Stromal cell of bone marrow (primary cell): Measurements from ENCODE around the gene ELSPBP1.
"Not testable (repeated sequence)": the region's sequence is repeated elsewhere in the genome, so short reads cannot be mapped to it uniquely, and the experiment has no call there.

Experiments
- DNase-seq: peaks from one replicate; pipeline ENCODE4 v3.0.0-alpha.2; 2012; ENCODE audit warnings: low read depth

Gene ELSPBP1

DNA sequence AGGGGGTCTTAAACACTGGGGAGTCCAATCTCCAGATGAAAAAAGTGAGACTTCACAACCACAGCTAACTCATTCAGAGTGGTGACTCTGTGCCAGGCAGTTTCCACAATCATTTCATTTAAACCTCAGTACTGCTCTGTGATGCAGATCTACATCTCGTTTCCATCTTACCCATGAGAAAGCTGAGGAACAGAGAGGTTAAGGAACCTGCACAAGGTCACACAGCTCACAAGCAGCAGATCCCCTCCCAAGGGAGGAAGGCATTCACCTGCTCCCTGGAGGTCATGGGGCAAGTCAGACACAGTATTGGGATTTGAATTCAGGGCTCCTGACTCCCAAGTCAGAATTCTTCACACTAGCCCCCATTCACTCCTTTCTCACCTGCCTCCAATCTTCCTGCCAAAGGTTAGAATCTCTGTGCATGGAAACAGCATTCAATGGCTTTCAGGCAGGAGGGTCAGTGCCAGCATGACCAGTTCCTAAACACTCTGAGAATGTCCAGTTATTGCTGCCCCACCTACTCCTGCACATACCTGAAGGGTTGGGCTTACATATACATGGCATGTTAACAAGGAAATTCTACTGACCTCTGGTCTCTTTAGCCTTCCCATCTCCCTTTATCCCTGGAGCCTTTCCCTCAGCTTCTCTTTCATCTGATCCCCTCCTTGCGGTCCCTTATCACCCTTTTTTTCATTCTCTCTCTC is 47.6 kb downstream of the ELSPBP1 start:
- DNase-seq: no peak

DNA sequence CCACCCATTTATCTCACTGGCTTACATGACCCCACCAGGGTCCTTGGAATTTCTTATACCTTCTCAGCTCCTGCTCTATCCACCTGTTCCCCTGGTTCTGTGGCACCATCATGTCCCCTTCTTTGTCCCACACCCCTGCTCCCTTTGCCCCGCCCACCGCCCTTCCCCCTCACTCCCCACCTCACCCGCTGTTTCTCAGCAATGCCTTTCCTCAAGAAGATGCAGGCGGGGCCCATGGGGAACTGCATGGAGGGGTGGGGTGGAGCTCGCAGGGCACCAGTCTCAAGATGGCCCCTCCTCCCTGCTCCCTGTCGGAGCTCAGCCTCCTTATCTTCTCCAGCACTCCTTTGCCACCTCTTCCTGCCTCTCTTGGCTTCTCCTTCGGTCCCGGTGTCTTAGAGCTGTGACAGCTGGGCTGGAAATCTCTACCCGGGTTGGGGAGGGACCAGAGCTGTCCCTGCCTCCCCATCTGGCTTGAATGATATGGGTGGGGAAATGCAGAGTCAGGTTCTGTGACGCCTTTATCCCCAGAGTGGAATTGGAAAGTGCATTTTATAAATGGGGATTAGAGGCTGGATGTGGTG is 49.3 kb downstream of the ELSPBP1 start, which contains the start of gene CABP5:
Gene CABP5, minus strand, starts transcription at position 405 of the 584 bp plus-strand sequence. Its CDS starts 157 bp downstream, at position 248.
- no peak for DNase-seq

DNA sequence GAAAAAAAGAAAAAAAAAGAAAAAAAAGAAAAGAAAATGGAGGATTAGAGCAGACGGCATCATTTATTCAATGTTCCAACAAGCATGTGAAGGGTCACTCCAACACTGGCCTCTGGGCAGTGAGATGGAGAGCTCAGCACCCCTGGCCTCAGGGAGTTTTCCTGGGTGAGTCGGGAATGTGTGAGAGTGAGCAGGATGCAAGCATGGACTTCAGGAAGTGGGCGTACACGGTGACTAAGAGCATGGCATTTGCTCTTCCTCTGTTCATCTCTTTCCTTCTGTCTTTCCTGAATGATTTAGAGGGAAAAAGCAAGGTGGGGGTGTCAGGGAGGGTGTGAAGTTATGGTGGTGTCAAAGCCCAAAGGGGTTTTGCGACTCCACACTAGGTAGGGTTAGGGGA is 50.1 kb downstream of the ELSPBP1 start:
- DNase-seq: no peak

DNA sequence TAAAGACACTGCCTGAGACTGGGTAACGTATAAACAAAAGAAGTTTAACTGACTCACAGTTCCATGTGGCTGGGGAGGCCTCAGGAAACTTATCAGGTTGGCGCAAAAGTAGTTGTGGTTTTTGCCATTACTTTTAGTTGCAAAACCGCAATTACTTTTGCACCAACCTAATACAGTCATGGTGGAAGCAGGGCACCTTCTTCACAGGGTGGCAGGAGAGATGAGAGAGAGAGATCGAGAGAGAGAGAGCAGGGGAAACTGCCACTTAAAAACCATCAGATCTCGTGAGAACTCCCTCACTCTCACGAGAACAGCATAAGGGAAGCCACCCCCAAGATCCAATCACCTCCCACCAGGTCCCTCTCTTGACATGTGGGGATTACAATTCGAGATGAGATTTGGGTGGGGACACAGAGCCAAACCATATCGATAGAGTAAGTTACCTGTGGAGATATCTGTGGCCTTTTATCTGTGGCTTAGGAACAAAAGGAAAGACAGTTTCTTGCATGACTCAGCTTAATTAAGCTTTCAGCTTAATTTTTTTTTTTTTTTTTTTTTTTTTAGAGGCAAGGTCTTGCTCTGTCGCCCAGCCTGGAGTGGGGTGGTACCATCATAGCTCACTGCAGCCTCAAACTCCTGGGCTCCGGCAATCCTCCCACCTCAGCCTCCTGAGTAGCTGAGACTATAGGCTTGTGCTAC is 57.1 kb downstream of the ELSPBP1 start:
- DNase-seq: no peak

DNA sequence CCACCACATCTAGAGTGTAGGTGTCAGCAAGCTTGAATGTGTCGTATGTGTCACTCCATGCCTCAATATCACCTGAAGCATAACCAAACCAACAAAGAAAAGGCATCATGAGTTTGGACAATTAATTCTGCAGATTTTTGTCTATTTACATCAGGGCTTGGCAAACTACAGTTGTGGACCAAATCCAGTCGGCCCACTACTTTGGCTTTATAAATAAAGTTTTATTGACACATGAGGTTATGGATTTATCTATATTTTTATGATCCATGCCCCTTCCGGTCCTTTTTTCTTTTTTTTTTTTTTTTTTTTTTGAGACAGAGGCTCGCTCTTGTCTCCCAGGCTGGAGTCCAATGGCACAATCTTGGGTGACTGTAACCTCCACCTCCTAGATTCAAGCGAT is 58.6 kb downstream of the ELSPBP1 start:
- DNase-seq: no peak

DNA sequence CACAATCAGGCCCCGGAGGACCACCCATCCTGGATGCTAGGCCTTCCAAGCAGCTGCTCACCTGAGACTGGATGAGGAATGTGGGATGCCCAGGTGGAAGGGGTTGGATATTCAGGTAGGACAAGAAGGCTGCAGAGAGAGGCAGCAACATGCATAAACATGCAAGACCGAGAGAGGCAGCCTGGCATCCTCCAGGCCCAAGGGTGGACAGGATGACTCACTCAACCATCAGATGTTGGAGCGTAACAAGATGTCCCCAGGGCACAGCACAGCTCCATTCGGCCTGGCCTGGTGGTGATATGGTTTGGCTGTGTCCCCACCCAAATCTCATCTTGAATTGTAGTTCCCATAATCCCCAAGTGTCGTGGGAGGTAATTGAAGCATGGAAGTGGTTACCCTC is 59.4 kb downstream of the ELSPBP1 start:
- no peak for DNase-seq

DNA sequence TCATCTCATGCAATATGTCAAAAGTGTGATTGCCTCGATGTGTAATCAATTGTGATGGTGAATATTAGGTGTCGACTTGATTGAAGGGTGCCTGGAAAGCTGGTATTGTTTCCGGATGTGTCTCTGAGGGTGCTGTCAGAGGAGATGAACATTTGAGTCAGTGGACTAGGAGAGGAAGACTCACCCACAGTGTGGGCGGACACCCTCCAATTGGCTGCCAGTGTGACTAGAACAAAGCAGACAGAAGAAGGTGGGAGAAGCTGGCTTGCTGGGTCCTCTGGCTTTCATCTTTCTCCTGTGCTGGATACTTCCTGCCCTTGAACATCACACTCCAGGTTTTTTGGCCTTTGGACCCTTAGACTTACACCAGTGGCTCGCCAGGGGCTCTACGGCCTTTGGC is 64.9 kb downstream of the ELSPBP1 start:
- no peak for DNase-seq

DNA sequence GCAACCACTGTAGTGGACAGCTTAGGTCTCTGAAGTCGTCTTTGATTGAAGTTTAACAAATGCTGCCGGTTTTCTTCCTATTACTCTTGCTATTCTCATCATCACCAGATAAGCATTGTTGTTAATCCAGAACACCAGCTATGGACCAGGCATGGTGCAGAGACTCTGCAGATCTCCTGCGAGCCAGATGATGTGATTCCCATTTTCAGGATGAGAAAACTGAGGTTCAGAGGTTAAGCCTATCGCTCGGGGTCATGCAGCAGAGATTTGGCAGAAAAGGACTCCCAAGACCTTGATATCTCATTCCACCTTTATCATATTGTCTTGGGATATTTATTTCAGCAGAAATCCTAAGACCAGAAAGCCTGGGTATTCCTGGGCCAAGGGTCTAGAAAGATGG is 65.9 kb downstream of the ELSPBP1 start:
- DNase-seq: no peak

DNA sequence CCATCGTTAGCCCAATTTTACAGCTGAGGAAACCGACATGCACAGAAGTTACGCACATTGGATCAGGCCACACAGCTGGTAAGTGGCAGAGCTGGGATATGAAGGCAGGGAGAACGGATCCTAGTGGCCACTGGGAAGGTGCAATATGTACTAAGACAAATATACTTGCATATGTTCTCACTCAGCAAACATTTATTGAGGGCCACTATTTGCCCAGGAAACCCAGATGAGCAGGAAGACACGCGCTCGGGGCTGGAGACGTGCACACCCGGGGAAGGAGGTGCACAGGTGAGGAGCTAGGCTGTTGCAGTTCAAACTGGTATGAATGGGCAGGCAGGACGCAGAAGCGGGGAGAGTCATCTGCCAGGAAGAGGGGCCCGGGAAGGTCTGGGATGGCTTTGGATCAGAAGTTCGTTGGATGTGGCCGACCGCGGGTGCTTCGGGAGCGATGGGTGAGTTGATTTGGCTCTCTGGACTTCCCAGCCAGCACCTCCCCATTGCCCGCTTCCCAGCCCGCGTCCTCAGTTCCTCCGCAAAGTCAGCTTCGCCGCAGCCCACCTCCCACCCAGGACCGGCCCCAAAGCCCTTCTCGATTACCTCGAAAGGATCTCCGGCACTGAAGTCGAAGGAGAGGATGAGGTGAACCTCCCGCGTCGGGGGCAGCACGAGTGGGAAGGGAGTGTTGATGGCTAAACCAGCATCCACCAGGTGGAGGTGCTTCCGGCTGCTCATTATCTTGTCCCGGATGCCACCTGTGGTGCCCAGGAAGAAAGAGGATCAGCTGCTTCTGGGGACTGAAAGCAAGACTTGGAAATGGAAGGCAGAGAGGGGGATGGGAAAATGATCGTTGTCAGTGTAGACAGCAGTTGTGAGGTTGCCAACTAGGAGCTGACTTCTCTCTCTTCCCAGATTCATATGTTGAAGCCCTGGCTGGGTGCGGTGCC is 67.2 kb downstream of the ELSPBP1 start:
- DNase-seq: no peak

DNA sequence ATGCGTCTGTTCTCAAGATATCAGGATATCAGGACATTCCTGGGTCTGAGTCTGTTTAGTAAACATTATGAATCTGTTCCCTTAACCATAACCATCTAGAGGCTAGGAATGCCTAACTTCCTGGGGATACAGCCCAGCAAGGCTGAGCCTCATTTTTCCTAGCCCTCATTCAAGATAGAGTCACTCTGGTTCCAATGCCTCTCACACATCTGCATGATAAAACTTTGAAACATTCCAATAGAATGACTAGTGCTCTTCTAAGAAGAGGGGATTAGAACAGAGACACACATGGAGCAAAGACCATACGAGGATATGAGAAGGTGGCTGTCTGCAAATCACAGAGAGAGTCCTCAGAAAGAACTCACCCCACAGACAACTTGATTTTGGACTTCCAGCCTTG is 70.1 kb downstream of the ELSPBP1 start:
- DNase-seq: no peak

DNA sequence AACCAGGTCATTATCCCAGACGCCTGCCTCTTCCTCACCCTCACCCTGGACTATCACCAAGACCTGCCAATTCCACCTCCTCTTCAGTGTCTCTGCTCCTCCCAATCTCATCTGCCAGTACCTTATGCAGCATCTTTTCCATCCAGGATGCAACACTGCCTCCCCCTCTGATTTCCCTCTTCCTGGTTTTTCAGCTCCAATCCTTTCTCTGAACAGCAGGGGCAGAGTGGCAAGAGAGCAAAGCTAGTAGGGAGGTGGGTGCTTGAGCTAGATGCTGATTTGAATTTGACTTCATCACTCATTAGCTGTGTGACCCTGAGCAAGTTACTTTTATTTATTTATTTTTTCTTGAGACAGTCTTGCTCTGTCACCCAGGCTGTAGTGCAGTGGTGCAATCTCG is 75.0 kb downstream of the ELSPBP1 start:
- no peak for DNase-seq

DNA sequence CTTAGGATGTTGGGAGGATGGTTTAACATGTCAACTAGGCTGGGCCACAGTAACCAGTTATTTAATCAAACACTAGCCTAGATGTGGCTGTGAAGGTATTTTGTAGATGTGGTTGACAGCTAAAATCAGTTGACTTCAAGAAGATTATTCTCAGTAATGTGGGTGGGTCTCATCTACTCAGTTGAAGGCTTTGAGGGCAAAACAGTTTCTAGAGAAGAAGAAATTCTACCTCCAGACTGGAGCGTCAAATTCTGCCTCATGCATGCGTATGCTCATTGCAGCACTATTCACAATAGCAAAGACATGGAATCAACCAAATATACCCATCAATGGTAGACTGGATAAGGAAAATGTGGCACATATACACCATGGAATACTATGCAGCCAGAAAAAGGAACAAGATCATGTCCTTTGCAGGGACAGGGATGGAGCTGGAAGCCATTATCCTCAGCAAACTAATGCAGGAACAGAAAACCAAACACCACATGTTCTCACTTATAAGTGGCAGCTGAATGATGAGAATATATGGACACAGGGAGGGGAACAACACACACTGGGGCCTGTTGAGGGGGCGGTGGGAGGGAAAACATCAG is 75.8 kb downstream of the ELSPBP1 start:
- DNase-seq: not testable (repeated sequence)
